Measurements from ENCODE around the gene FAM131C.

The FAM131C gene

DNA sequence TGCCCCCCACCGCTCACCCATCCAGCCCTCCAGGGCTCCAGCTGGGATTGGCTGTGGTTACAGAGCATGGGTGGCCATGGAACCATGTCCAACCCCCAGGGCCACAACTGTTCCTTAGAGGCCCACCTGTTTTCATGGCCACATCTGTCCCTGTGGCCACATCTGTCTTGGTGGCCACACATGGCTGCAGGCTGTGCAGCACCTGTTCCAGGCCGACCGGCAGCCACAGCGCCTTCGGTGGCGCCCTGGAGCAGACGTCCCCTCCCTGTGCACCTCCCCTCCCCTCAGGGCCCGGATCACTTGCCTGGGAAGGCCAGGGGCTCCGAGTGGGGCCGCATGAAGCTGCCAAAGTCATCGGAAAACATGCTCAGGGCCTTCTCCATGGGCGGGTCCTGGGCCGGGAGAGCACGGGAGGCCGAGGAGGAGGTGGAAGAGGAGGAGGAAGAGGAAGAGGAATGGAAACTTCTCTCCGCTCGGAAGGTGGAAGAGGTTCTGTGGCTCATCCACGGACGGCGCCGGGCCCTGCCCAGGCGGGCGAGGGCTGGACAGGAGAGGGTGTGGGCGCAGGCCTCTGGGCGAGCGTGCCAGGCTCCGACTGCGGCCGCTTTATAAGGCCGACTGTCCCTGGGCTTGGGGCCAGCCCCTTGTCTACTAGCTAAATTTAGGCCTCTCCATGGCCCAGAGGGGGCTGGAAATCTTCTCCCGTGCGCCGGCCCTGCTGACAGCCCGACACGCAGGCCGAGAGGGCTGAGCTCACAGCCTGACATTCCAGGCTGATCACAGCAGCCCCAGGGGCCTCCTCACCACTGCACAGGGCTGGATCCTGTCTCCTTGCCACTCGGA, 55.8 kb downstream of the FAM131C start, which contains the start of gene HSPB7:
Gene HSPB7 (minus strand): TSS at position 583 of the 843 bp plus-strand sequence. CDS start 80 bp downstream, at position 503.
- no peak for DNase-seq (ENCODE audit: low read depth in 4 of 4, low spot score in 1 of 4)

DNA sequence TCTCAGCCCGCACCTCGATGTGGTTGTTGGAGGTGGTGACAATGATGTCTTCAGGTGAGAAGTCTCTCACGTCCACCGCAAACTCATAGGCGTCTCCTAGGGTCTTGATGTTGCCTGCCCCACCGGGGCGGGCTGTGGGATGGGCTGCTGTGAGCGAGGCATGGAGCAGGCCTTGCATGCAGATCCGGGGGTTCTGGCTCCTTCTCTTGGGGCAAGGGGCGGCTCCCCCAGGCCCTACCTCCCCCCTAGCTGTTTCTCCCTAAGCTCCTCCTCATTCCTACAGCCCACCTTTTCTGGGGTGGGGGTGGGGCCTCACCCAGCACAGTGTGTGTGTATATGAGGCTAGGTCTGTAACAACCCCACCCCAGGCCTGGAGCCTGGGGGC, 56.4 kb downstream of the FAM131C start:
- DNase-seq (ENCODE audit: low read depth in 4 of 4, low spot score in 1 of 4): no peak

DNA sequence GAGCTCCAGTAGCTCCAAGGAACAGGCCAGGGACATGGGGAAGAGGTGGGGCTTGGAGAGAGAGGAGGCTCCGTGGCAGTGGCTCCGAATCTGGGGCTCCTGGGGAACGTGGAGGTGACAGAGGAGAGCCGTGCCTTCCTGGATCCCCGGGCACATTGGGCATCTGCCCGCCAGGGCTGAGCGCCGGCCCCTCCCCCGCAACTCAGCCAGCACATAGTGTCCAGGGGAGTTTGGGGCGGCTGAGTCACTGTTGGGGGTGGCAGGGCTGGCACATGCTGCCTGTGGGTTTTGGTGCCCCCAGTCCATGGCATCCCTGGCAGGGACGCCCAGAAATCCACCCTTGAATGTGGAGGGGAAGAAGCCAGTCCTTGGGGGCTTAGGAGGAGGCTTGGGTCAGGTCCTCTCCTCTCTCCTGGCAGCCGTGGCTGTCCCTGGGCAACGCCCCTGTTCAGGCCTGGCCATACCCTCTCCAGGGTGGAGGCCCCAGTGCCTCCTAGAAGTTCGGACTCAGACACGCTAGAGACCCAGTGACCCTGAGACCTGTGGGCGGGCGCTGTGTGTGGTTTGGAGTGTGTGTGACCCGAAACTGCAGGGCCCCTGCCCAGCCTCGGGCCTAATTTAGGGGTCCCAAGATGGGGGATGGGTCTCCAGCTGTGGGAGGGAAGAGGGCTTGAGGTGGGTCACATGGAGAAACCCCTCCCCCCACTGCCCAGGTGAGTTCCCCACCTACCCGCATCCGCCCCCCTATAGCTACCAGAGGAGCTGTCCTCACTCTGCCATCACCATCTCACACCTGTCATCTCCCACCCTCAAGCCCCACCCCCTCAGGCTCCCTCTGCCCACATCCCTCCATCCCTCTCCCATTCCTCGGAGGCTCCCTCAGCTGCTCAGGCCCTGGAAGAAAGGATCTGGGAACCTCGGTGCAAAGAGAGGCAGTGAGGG, 57.2 kb downstream of the FAM131C start:
- DNase-seq (ENCODE audit: low read depth in 4 of 4, low spot score in 1 of 4): no peak

DNA sequence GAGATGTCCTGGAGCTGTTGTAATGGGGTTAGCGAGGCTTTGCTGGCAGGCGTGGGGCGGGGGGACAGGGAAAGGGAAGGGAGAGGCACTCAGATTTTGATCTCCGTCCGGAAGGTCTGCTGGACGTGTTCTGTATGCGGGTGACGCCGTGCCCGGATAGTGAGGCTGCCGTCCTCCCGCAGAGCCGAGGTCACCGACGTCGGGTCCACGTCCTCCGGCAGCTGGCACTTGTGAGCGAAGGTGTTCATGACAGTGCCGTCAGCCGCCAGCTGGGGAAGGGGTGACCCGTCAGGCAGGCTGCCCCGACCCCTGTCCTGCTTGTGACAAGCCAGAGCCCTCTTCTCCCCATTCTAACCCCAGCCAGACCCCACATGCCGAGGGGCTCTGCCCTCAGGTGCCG, 58.0 kb downstream of the FAM131C start:
- DNase-seq (ENCODE audit: low read depth in 4 of 4, low spot score in 1 of 4): no peak

DNA sequence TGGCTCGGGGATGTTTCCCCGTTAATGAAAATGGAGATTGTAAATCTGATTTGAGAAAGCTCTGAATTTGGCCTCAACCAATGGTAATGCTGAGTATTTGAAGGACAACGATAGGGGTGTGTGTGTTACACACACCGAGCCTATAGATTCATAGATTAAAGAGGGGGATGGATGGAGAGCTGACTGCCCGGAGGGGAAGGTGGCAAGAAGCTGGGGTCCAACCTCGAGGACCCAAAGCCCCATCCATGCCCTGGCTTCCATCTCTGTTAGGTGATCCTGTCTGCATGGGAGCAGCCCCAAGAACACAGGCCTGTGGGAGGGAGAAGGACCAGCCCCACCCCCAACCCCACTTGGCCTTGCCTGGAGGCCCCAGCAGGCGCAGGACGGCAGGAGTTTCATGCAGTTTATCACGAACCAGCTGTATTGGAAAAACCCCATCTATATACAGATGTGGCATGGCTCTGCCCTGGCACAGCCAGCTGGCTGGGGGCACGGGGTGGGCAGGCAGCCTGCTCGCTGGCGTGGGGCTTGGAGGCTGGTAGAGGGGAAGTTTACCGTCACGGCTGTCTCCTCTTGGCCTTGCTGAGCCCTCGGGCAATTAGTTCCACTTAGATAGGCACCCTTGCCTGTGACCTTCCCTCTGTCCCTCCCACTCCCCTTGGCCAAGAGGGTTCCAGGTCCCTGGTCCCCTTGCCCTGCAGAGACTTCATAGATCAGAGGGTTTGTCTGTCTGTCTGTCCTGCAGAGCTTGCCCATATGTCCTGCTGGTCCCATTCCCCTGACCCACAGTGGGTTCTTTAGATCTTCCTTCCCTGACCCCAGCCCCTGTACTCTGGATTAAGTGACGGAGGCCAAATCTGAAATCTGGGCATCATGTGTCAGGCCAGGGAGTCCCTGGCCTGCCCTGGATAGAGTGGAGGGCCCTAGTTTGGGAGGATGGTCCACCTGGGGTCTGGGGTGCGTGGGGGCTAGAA, 58.7 kb downstream of the FAM131C start:
- DNase-seq (ENCODE audit: low read depth in 4 of 4, low spot score in 1 of 4): no peak

DNA sequence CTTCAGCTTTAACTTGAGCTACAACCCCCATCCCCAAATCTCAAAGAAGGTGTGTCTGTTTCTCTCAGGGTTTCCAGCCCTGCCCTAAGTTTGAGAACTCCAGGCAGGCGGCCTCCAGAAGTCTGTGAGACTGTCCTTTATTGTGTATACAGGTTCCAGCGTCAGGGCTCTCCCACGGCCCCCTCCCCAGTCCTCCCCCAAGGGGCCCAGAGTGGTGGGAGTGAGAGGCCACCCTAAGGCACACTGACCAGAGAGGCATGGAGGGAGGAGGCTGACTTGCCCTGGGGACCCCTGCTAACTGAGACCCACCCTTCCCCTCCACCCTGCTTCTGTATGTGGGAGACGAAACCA, 59.6 kb downstream of the FAM131C start:
- no peak for DNase-seq (ENCODE audit: low read depth in 4 of 4, low spot score in 1 of 4)

DNA sequence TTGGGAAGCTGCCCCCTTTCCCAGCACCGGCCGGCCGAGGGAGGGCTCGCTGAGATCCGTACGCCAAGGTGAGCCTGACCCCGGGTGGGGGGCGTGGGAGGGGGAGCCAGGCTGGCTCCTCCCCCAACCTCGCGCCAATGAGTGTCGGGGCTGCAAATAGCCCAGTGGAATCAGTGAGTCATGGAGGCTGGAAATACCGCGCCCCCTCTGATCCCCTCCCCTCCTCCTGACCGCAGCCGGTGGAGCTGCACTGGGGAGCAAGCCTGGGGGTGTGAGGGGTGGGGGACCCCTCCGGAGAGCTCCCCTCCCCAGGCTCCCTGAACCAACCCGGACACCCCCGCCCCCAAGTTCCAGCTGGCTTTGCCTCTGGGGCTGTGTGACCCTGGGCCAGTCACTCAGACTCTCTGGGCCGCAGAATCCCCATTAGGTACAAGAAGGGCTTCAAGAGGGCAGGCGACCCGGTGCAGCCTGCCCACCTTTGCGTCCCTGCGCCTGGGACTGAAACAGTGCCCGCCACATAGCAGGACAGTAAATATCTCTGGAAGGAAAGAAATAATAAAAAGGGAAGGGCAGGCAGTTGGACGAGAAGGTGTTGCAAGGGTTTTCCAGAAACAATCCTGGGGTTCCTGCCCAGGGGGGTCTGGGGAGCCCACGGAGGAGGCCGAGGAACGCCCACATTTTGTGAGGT, 60.1 kb downstream of the FAM131C start:
- DNase-seq (ENCODE audit: low read depth in 4 of 4, low spot score in 1 of 4): peak in 3 of 4 experiments; percentile 9 to 42 (median 33)

DNA sequence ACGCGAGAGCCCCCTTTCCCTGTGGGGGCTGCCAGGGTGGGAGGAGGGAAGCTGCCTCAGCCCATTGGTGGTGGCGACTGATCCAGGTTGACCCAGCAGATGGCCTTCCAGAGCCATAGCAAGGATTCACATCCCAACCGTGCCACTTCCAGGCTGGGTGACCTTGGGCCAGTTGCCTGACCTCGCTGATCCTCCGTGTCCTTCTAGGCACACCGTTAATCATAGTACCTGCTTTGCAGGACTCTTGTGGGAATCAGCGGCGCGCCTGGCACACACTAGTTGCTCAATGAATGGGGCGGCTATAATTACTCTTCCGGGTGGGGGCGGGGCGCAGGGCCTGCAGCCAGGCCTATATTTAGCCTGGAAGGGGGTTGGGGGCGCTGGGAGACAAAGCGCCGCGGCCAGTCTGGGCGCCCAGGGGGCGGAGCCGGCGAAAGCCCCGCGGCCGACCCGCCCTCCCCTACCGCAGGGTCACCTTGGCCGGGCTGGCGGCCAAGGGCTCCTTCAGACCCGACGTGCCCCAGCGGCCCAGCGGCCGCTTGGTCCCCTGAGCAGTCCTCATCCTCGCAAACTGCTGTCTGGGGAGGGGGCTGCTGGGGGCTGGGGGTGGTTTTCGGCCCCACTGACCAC, 60.7 kb downstream of the FAM131C start:
- DNase-seq (ENCODE audit: low read depth in 4 of 4, low spot score in 1 of 4): peak in 1 of 4 experiments; percentile 23

DNA sequence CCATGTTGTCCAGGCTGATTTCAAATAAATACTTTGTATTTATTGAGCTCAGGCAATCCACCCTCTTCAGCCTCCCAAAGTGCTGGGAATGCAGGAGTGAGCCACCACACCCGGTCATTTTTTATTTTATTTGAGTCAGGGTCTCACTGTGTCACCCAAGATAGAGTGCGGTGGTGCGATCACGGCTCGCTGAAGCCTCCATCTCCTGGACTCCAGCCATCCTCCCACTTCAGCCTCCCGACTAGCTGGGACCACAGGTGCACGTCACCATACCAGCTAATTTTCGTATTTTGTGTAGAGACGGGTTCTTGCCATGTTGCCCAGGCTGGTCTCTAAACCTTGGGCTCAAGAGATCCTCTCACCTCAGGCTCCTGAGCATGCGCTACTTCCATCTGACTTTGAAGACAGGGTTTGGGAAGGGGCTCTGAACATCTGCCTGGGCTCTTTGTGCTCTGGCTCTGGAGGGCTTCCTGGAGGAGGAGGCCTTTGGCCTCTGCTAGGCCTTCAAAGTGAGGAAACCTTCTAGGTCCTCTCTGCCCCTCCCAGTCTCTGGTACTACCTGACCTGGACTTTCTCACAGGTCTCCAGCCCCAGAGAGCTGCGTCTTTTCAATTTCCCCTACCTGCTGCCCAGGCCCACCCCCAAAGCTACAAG, 61.4 kb downstream of the FAM131C start:
- no peak for DNase-seq (ENCODE audit: low read depth in 4 of 4, low spot score in 1 of 4)

DNA sequence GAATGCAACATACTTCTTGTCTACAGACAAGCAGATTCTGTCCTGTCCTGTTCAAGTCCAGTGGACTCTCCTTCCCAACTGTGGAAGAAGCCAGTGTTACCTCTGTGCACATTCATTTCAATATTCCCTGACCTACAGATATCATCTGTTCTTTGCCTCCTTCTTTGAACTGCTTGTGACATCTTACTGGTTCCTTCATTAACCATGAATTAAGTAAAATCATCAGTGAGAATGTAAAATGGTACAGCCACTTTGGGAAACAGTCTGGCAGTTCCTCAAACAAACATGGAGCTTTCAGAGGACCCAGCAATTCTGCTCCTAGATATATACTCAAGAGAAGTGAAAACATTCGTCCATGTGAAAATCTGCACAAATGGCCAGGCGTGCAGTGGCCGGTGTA, 62.6 kb downstream of the FAM131C start:
- no peak for DNase-seq (ENCODE audit: low read depth in 4 of 4, low spot score in 1 of 4)

DNA sequence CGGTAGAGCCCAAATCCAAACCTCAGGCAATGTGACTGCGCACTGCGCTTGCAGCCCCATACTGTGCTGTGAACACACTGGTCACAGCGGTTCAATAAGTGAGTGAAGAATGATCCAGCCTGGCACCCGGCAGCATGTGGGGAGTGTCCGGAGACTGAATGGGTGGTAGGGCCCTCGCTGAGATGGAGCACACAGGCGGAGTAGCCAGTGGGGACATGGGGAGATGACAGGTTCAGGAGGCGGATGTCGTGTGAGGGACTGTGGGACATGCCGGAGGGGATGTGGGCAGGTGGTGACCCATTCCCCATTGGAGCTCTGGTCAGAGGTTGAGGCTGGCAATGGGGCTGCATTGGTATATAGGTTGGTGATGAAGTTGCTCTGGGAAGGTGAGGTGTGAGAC, 63.8 kb downstream of the FAM131C start:
- DNase-seq (ENCODE audit: low read depth in 4 of 4, low spot score in 1 of 4): no peak

DNA sequence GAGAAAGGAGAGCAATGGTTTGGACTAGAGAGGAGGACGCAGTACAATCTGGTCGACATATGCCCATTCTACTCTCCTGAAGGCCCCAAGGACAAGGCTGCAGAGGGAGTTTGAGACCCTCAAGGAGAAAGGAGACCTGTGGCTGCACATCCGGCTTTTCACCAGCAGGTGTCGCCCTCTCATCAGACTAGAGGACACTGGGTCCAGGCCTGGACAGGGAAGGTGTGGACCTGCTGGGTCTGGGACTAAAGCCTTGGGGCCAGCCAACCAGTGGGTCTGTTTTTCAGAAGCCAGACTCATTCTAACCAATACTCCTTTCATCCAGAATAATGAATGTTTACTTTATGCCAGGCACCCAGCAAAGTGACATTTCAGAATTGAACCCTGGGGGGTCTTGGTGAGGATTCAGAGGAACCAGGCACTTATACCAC, 64.4 kb downstream of the FAM131C start:
- peak; percentile 55 to 65 (median 62) for DNase-seq (ENCODE audit: low read depth in 4 of 4, low spot score in 1 of 4)

All from stimulated activated CD4-positive, alpha-beta T cell treated with anti-CD3 and anti-CD28 coated beads, Interleukin-1b, Interleukin-23, amount 100 ng/mL, for 24 hours (primary cell).